ENCODE results near the gene NUTF2. TPM values are rescaled to one million over a fixed set of nuclear protein-coding genes. Genes with fewer than 3 reads are reported as not detected.
A peak's percentile ranks its signal among the peaks of the same experiment; 100 is the strongest.

The NUTF2 gene
- total RNA-seq, 2 donors from 2014 or later: 201 to 218 TPM

GRCh38 chr16:67855789-67856188 is 9.1 kb downstream of the NUTF2 start:
- no peak for DNase-seq
- H3K9me3 Mint-ChIP-seq: no peaks in the 10 kb centered on the region
- Histone ChIP-seq H3K4me3 (ENCODE audit: low read length) (no peak overlapping the region), H3K4me1 (ENCODE audit: control insufficient read depth, insufficient read depth, low read length) (peaks cover 22% of the 10 kb centered on the region), H3K9ac (ENCODE audit: extremely low read depth, low read length, poor library complexity, severe bottlenecking) (no peak overlapping the region), H3K9me3 (ENCODE audit: control insufficient read depth, low read length) (no peaks in the 10 kb centered on the region), H3K27me3 (ENCODE audit: control insufficient read depth, insufficient read depth, low read length, poor library complexity, severe bottlenecking) (no peaks in the 10 kb centered on the region), H3K27ac (ENCODE audit: low read depth, low read length) (no peak overlapping the region), H3K36me3 (ENCODE audit: control insufficient read depth, insufficient read depth, low read length) (peaks cover 41% of the 10 kb centered on the region)
- no peak for TF ChIP-seq CTCF (conservative IDR thresholded peaks at IDR 0.05)
- no peaks in the 10 kb centered on the region for H3K27me3 Mint-ChIP-seq (ENCODE audit: insufficient read depth)
- H3K4me1 Mint-ChIP-seq: peaks cover 38% of the 10 kb centered on the region
- 96% methylated on average over 4 to 10 of the region's 10 CpGs for WGBS, 2 experiments (ENCODE audit: insufficient coverage in 1 of 2, insufficient read length in 1 of 2)
- H3K36me3 Mint-ChIP-seq (ENCODE audit: low read depth): peaks cover 32% of the 10 kb centered on the region
- H3K27ac Mint-ChIP-seq: peak overlapping the region; percentile 91
- no peak overlapping the region for H3K4me3 Mint-ChIP-seq

- H3K4me1 ChIP-seq (ENCODE audit: control insufficient read depth, insufficient read depth, low read length): peaks cover 22% of the 10 kb centered on the region
- no peak overlapping the region for H3K4me3 Mint-ChIP-seq
- 90 to 92% methylated on average over 5 of the region's 5 CpGs for WGBS, 2 experiments (ENCODE audit: insufficient coverage in 1 of 2, insufficient read length in 1 of 2)
- no peaks in the 10 kb centered on the region for H3K9me3 ChIP-seq (ENCODE audit: control insufficient read depth, low read length)
- H3K27ac Mint-ChIP-seq: peak overlapping the region; percentile 91
- H3K27me3 ChIP-seq (ENCODE audit: control insufficient read depth, insufficient read depth, low read length, poor library complexity, severe bottlenecking): no peaks in the 10 kb centered on the region
- DNase-seq: no peak
- peaks cover 40% of the 10 kb centered on the region for H3K4me1 Mint-ChIP-seq
- H3K9me3 Mint-ChIP-seq: no peaks in the 10 kb centered on the region
- no peak for TF ChIP-seq CTCF (conservative IDR thresholded peaks at IDR 0.05)
- no peaks in the 10 kb centered on the region for H3K27me3 Mint-ChIP-seq (ENCODE audit: insufficient read depth)
- H3K4me3 ChIP-seq (ENCODE audit: low read length): peak overlapping the region; percentile 33
- H3K36me3 ChIP-seq (ENCODE audit: control insufficient read depth, insufficient read depth, low read length): peaks cover 49% of the 10 kb centered on the region
- H3K27ac ChIP-seq (ENCODE audit: low read depth, low read length): no peak overlapping the region
- H3K36me3 Mint-ChIP-seq (ENCODE audit: low read depth): peaks cover 36% of the 10 kb centered on the region
- peak overlapping the region; percentile 71 for H3K9ac ChIP-seq (ENCODE audit: extremely low read depth, low read length, poor library complexity, severe bottlenecking)
Observed at GRCh38 chr16:67856927-67857546, 10.3 kb downstream of the NUTF2 start.

GRCh38 chr16:67857547-67858233 is 11.0 kb downstream of the NUTF2 start:
- no peak for TF ChIP-seq CTCF (conservative IDR thresholded peaks at IDR 0.05)
- Mint-ChIP-seq H3K36me3 (ENCODE audit: low read depth) (peaks cover 35% of the 10 kb centered on the region), H3K9me3 (no peaks in the 10 kb centered on the region), H3K27me3 (ENCODE audit: insufficient read depth) (no peaks in the 10 kb centered on the region), H3K27ac (peak overlapping the region; percentile 91), H3K4me1 (peaks cover 40% of the 10 kb centered on the region), H3K4me3 (no peak overlapping the region)
- Histone ChIP-seq H3K4me3 (ENCODE audit: low read length) (peak overlapping the region; percentile 33), H3K27ac (ENCODE audit: low read depth, low read length) (peak overlapping the region; percentile 40), H3K9me3 (ENCODE audit: control insufficient read depth, low read length) (no peaks in the 10 kb centered on the region), H3K36me3 (ENCODE audit: control insufficient read depth, insufficient read depth, low read length) (peaks cover 53% of the 10 kb centered on the region), H3K27me3 (ENCODE audit: control insufficient read depth, insufficient read depth, low read length, poor library complexity, severe bottlenecking) (no peaks in the 10 kb centered on the region), H3K4me1 (ENCODE audit: control insufficient read depth, insufficient read depth, low read length) (peaks cover 22% of the 10 kb centered on the region), H3K9ac (ENCODE audit: extremely low read depth, low read length, poor library complexity, severe bottlenecking) (peak overlapping the region; percentile 71)
- peak; percentile 92 for DNase-seq
- WGBS, 2 experiments (ENCODE audit: insufficient coverage in 1 of 2, insufficient read length in 1 of 2): 60 to 93% methylated on average over 2 to 3 of the region's 3 CpGs

Data from endodermal cell (in vitro differentiated cells).